KOPT-K1 (cell line): ENCODE data around the gene LCN1.

Source experiments
- H3K27ac ChIP-seq: fragments of 200-600 bp; sonication (generic); 2 replicates; pipeline ENCODE4 v1.5.1; 2016; ENCODE audit warnings: antibody characterized with exemption, mild to moderate bottlenecking, low read depth, low read length; ENCODE audit not compliant: poor library complexity, severe bottlenecking
- H3K36me3 ChIP-seq: fragments of 200-600 bp; sonication (generic); 2 replicates; pipeline ENCODE4 v1.5.1; 2017; ENCODE audit warnings: antibody characterized with exemption, mild to moderate bottlenecking, low read length, moderate library complexity; ENCODE audit not compliant: insufficient read depth
- H3K9me3 ChIP-seq: fragments of 200-600 bp; sonication (generic); 2 replicates; pipeline ENCODE4 v1.5.1; 2017; ENCODE audit warnings: antibody characterized with exemption, low read length, mild to moderate bottlenecking; ENCODE audit not compliant: insufficient read depth, poor library complexity, severe bottlenecking

LCN1 gene

DNA sequence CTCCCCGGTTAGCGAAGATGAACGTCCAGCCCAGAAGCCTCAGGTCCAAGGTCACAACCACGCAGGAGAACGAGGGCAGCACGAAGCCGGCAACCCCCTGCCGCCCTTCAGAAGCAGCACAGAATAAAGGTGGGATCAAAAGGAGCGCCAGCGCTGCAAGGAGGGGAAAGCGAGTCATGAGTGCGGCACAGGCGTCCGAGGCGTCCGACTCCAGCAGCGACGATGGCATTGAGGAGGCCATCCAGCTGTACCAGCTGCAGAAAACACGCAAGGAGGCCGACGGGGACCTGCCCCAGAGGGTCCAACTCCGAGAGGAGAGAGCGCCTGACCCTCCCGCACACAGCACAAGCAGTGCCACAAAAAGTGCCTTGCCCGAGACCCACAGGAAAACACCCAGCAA is 35.9 kb upstream of the LCN1 start:
- H3K27ac ChIP-seq = no peak overlapping the region
- no peaks in the 10 kb centered on the region for H3K9me3 ChIP-seq
- H3K36me3 ChIP-seq = no peaks in the 10 kb centered on the region

DNA sequence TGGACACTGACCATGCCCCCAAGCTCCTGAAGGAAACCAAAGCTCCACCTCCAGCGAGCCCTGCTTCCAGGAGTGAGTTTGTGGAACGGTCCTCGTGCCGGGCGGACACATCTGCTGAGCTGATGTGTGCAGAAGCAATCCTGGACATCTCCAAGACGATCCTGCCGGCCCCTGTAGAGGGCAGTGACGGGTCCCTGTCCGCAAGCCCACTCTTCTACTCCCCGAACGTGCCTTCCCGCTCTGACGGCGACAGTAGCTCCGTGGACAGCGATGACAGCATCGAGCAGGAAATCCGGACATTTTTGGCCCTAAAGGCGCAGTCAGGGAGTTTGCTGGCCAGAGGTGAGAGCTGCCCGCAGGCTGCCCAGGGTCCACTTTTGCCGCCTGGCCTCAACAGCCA is 35.4 kb upstream of the LCN1 start:
- Histone ChIP-seq H3K36me3 (no peaks in the 10 kb centered on the region), H3K27ac (no peak overlapping the region), H3K9me3 (no peaks in the 10 kb centered on the region)

DNA sequence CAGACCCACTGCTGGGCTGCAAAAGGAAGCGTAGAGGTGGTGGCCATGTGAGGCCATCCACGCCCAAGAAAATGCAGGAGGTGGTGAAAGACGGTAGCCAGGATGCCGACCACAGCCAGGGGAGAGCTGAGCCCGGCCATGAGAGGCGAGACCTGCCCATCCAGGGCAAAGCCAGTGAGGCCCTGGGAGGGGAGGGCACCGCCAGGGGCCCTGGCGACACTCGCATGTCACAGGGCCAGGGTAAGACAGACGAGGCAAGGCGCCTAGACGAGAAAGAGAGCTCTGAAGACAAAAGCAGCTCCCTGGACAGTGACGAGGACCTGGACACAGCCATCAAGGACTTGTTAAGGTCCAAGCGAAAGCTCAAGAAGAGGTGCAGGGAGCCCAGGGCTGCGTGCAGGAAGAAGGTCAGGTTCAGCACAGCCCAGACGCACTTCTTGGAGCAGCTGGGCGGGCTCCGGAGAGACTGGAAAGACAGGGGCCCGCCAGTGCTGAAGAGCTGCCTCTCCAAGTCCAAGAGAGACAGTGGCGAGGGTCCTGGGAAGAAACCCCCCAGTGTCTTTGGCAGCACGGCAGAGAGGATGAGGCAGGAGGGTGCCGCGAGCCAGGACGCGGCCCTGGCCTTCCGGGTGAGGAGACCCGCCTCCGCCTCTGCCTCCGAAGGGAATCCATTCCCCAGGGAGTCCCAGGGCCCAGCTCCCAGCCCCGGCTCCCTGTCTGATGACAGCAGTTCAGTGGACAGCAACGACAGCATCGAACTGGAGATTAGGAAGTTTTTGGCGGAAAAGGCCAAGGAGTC is 34.8 kb upstream of the LCN1 start:
- Histone ChIP-seq H3K27ac (no peak overlapping the region), H3K9me3 (no peaks in the 10 kb centered on the region), H3K36me3 (no peaks in the 10 kb centered on the region)

DNA sequence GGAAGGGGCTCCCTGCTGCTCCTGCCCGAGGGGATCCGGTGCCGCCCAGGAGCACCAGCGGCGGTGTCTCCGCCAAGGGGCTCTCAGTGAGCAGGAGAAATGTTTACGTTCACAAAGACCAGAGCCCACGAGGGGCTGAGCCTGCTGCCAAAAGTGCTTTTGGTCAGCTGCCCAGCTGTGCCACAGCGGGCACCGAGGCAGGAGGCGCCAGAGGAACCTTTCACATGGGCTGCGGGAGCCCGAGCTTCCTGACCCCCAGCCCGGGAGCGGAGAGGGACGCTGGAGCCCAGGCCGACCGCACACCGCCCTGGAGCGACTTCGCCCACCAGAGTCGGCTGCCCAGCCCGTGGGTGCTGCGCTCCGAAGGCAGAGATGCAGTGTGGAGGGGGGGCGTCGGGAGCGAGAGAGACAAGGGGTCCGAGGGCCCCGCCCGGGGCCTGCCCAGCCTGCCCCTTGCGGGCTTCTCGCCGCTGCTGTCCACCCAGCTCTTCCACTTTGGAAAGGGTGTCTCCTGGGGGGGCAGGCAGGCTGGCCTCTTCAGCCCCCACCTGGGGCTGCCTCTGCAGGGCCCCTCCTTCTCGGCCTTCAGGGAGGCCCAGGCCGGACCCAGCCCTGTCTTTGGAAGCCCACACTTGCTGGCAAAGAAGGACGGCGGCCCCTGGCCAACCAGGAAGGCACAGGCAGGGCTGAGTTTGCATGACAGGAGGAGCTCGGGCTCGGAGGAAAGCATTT is 33.8 kb upstream of the LCN1 start:
- Histone ChIP-seq H3K36me3 (no peaks in the 10 kb centered on the region), H3K27ac (no peak overlapping the region), H3K9me3 (no peaks in the 10 kb centered on the region)

DNA sequence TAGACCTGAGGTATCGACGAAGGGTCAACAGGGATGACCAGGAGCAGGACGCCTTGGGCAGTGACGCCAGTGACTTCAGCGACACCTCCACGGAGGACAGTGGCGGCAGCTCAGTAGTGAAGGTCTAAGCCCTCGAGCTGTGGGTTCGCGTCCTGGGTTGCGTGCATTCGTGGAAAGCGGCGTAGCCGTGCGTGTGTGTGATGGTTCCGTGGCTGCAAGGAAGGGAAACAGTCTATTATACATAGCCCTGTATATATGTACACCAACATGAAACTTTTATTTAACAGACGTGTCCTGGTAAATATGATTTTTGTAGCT is 33.3 kb upstream of the LCN1 start:
- Histone ChIP-seq H3K36me3 (no peaks in the 10 kb centered on the region), H3K9me3 (no peaks in the 10 kb centered on the region)

DNA sequence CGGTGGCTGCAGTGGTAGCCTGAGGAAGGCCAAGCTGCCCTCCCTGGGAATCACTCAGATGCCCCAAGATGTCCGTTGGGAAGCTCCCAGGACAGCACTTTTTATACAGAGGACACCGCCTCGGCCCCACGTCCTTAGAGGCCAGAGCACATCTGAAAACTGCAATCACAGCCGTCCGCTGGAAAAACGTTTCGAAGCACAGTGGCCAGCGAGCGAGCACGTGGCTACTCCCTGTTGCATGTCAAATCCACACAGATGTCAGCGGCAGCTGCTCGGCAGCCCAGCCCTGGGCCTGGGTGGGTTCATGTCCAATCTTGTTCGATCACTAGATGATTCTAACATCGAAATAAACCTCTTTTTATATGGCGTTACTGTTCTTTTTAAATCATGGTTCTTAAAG is 32.7 kb upstream of the LCN1 start:
- Histone ChIP-seq H3K36me3 (no peaks in the 10 kb centered on the region), H3K9me3 (no peaks in the 10 kb centered on the region), H3K27ac (no peak overlapping the region)

More for the DNA sequence above, 33.3 kb upstream of the LCN1 start:
- H3K27ac ChIP-seq = no peak overlapping the region

DNA sequence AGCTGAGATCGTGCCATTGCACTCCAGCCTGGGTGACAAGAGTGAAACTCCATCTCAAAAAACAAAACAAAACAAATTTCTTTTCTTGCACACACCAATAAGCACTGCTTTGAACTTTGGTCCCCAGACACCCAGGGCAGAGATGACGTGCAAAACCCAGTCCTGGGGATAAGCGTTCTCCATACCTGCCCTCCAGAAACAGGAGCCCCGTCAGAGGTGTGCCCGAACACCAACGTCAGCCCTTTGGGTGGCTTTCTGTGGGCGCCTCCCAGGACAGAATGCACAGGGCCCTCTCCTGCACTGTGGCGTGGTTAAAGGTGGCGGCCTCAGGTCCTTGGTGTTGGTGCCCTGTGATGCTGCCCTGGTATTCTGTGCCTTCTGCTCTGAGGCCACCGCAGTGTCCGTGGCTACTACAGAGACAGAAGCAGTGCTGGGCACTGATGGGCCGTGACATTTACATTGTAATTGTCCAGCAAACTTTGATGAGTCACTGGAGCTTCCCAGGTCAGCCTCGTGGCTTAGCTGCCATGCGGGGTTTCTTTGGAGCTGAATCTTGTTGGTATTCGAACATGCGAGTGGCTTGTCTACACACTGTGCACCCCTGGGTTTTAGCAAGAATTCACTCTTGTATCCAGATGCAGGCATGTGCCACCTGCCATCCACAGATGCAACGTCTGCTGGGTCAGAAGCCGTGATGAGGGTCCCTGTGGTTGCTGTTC is 31.9 kb upstream of the LCN1 start:
- H3K27ac ChIP-seq = no peak overlapping the region
- no peaks in the 10 kb centered on the region for H3K9me3 ChIP-seq
- no peaks in the 10 kb centered on the region for H3K36me3 ChIP-seq

DNA sequence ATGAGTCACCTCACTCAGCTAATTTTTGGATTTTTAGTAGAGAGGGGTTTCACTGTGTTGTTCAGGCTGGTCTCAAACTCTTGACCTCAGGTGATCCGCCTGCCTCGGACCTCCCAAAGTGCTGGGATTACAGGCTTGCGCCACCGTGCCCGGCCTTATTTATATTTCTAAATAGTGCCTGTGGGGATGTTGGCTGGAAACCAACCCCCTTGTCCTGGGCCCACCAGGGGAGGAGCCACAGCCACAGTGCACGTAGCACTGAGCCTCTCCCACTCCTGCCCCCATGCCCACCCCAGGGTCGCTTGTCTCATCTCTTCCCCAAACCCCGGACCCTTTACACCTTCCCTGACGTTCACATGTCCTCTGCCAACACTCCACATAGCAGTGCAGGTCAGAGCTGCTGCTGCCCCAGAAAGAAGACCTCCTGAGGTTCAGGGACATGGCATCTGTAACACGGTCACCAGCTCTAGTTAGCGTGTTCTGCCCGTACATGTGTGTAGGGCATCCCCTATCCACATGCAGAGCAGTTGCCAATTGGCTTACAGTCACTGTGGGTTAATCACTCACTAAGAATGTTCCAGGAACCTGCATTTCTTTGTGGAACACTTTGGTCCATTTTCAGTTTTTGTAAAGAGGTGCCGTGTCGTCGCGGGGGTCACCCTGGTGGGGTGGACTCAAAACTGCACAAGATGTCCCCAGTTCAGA is 30.9 kb upstream of the LCN1 start:
- Histone ChIP-seq H3K9me3 (no peaks in the 10 kb centered on the region), H3K36me3 (no peaks in the 10 kb centered on the region), H3K27ac (no peak overlapping the region)

DNA sequence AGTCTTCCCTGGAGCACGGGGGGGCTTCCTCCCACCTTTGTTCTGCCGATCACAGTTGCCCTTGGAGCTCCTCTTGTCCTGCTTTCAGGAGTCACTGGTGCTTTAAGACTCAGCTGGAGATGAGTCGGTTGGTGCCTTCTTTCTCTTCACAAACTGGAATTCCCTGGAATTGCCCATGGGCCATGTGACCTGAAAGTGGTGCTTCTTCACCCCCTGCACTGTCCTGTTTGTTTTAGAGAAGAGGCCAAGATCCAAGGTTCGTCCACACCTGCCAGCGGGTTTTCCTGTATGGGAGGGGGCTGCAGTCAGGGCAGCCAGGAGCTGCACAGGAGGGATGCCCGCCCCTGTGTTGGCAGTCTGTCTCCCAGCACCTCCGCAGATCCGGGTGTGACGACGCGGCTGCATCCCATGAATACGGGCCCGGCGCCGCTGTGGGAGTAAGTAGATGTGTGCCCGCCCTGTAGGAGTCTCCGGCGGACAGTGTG is 30.2 kb upstream of the LCN1 start:
- Histone ChIP-seq H3K36me3 (no peaks in the 10 kb centered on the region), H3K9me3 (no peaks in the 10 kb centered on the region), H3K27ac (no peak overlapping the region)

DNA sequence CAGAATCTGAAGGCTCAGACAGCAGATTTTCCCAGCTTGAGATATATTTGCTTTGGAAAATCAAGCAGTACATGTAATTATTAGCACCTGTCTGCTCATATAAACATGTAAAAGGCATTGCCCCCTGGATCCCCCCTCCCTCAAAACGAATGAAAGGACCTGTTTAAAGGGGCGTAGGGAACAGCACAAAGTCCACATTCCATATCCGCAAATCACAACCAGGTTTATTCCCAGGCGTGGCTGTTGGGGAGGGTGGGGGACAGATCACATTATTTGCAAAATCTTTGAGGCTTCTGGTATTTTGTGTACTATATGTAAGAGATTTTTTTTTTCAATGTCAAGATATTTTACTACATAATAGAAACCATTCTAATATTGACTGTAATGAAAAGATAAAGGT is 29.5 kb upstream of the LCN1 start:
- no peaks in the 10 kb centered on the region for H3K9me3 ChIP-seq
- no peak overlapping the region for H3K27ac ChIP-seq
- H3K36me3 ChIP-seq = no peaks in the 10 kb centered on the region

DNA sequence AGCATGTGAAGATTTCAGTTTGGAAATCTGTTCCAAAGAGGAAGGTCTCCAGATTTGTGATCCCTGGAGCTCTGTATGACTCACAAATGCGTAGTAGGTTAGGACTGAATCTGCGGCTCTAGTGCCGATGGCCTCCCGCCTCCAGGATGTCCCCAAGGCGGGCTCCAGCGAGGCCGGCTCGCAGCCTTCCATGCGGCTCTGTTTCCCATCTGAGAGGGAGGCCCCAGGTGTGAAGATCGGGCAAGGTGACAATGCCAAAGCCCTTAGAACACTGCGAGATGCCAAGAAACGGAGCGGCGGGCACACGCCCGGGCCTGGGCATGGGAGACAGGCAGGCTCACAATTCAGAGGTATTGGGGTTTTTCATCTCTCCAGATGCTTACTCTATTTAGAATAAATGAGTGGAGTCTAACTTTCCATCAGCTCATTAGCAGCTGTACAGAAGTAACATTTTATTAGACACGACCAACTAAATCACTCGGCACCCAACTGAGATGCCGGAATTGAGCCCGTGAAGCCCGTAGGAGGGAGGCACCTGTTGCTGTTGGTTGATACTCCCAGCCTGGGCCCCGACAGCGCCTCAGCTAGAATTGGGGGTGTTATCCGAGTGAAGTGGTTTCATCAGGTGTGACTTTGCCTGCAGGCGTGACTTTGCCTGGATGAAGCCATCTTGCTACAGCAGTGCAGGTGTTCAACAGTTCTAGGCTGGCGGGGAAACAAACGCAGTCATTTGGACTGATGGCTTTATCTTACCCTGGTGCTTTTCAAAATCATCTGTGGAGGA is 28.2 kb upstream of the LCN1 start:
- no peaks in the 10 kb centered on the region for H3K36me3 ChIP-seq
- H3K9me3 ChIP-seq = no peaks in the 10 kb centered on the region
- no peak overlapping the region for H3K27ac ChIP-seq

DNA sequence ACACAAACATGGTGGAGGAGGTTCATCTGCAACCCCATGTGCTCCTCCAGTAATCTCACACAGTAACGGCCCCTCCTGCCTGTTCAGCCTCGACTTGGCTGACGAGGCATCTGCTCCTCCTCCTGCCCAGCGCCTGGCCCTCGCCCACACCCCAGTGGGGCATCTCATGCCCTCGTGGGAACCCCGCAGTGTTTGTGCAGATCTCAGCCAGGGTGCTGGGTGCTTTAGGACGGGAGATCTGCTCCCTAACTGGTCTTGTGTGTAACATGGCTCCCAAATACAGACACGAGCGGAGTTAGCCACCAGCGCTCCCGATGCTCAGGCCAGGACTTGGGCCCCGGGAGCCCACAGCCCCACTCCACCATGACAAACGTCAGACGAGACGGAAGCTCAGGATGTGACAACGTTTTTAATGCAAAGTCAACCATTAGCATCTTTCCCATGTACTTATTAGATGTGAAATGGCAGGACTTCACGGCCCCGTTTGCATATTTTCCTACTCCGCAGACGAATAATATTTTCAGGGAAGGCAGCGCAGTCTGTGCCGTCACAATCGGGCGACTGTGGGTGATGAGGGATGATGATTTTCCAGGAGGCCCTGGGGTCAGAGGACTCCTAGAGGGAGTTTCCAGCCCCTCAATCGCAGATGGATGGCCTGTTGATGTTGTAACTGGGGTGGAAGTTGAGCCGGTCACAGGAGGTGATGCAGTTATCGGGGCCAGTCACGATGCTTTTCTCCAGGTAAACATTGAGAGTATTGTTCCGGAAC is 26.3 kb upstream of the LCN1 start:
- no peaks in the 10 kb centered on the region for H3K36me3 ChIP-seq
- no peak overlapping the region for H3K27ac ChIP-seq
- no peaks in the 10 kb centered on the region for H3K9me3 ChIP-seq

DNA sequence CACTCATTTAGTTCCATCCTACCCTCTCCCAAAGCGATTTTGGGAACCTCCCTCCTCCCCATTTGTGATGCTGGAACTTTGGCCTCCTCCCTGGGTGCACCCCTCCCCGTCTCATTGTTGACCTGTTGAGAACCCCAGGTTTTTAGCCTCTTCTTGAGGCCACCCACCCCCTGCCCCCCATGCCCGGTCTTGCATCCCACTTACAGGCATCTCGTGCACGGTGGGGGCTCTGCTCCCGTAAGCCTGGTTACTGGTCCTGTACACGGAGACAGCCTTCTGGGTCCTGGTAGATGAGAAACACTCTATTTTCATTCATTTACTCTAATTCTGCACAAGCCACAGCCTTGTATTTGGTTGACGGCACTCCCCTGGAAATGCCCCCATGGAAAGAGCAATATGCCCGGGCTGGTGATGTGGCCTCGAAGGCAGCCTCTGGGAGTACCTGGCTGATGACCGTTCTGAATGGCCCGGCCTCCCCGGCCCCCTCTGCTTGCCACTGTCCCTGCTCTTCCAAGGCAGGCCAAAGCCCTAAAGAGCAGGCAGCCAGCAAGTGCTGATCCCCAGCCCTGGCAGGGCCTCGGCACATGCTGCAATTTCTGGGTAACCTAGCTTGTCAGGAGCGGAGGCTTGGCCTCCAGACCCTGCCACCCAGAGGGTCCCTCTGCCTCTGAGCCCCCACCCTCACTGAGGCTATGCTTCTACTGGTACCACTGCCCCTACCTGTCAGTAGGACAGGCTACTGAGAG is 22.7 kb upstream of the LCN1 start:
- Histone ChIP-seq H3K9me3 (no peaks in the 10 kb centered on the region), H3K36me3 (peaks cover 18% of the 10 kb centered on the region), H3K27ac (no peak overlapping the region)
